ENCODE data around the gene OXER1.

Gene OXER1

DNA sequence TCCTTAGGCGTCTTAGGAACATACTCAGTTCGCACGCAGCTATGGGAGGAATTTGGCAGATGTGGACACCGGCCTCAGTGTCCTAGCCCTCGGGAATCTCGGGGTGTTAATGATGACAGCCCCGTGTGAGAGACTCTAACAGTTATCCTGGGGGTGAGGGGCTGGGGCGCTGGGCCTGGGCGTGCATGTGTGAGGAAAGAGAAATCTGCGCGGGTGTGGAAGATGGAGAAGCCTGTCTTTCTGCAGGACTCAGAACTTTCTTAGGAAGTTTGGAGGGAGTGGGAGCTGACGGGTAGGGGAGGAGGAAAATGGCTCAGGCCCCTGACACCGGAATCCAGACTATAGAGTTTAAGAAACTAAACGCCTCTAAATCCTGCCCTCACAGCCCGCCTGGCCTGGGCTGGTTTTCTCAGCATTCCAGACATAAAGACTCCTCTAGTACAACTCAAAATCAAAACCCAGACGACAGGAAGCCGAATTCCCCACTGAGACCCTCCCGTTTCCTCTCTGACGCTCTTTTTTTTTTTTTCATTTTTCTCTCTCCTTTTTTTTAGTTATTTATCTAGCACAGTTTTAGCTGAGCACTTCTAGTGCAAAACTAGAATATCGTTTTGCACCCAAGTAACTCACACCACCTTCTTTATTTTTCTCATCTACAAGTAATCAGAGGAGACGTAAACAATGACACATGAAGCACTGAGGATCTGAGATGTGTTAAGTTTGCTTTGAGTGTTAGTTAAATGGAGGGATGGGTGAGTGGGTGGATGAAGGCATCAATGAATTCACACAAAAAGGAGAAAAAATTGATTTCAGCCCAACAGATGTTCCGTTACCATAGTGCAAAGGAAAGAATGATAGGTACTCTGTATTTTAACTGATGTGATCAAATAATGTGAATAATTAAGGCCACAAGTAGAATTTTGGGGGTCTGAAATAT is 29.7 kb upstream of the OXER1 start:
- DNase-seq = no peak

DNA sequence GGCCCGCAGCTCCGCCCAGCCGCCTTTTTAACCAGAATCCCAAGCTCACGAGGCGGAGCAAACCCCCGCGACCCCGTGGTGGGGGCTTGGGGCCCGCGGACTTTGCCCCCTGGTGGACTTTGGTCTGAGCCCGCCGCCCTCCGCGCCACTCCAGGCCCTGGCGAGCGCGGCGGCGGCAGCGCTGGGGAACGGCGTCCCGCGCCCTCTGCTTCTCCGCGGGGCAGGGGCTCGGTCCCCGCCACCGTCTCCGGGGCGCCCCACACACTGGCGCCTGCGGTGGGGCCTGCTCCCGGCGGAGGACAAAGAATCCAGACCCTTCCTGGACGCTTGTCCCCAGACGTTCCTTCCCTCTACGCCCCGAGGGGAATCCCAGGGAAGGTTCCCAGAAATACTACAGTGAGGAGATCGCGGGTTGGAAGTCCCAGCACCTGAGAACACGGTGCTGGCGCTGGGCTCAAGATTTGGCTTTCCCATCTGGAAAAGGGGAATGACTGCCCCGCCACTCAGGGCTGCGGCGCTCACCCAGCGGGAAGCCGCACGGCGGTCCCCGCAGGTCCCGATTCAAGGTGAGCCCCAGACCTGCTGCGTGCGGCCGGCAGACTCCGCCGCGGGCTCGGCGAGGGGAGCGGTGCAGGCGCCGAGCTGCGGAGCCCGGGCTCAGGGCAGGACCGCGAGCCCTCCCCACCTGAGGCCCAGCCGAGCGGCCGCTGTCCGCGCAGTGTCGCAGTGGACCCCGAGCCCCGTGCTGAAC is 28.8 kb upstream of the OXER1 start, which contains the start of gene HAAO:
Gene HAAO (minus strand): TSS at position 1 of the 751 bp plus-strand sequence. CDS start 47 bp downstream, outside the sequence.
- peak; percentile 34 for DNase-seq

DNA sequence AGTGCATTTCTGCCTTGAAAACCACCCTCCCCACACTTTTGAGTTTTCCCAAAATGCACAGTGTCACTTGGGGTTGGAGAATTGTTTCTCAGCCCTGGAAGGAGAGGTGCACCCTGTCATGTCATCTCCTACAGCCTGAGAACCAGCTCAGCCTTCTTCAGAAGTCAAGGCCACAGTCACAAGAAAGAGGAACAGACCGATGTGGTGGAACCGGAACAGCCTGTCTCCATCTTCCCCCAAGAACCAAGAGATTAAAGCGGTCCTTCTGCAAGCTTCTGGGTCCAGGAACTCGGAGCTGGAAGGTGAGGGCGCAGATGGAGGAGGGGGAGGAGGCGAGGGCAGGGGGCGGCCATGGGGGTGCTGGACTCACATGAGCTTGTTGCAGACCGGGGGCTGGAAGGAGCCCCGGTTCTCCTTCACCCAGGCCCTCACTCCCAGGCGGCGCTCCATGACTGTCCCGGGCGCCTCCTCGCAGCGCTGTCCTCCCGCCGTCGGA is 28.2 kb upstream of the OXER1 start:
- no peak for DNase-seq

DNA sequence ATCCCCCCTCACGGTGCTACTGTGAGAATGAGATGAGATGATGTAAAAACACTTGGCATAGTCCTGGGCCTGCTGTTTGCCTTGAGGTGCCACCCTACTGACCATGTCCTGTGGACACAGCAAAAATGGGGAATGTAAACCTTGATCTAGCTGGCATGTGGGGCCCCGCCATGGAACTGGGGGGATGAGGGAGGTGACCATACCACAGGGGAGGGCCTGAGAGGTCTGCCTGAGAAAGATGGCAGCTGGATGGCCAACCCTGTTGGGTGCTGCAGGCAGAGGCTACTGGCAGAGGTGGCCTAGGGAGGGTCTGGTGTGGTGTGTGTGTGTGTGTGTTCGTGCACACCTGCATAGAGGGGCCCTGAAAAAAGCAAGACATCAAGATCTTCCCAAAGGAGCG is 27.7 kb upstream of the OXER1 start:
- DNase-seq = no peak

DNA sequence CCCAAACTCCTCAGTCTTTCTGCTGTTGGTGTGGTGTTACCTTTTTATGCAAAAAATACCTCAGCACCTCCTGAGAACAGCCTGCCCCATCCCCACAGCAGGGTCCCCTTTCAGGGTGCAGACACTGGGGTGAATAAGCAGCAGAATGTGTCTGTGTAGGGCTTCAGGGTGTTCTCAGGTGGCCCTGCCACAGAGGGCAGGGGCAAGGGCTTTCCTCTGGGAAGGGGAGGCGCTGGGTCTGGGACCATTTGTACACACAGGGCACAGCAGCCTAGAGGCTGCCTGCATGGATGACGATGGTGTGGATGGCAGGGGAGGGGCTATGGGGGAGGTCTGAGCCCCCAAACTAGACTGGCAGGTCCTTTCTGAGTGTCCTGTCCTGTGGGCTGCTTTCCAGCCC is 25.8 kb upstream of the OXER1 start:
- no peak for DNase-seq

DNA sequence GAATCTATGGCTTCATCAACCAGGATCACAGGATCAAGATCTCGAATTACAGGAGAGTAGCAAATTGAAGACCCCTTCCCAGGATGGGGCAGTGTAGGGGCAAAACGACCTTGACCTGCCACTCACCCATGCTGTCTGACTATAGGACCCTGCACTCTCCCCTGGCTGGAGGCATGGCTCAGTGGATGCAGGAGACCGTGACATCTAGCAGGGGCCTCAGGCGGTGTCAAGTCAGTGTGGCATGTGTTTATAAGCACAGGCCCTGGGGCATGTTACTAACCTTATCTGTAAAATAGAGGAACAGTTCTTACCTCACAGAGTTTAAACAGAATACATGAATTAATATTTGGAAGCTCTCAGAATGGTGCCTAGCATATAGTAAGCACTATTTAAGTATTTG is 24.9 kb upstream of the OXER1 start:
- DNase-seq = peak; percentile 17

DNA sequence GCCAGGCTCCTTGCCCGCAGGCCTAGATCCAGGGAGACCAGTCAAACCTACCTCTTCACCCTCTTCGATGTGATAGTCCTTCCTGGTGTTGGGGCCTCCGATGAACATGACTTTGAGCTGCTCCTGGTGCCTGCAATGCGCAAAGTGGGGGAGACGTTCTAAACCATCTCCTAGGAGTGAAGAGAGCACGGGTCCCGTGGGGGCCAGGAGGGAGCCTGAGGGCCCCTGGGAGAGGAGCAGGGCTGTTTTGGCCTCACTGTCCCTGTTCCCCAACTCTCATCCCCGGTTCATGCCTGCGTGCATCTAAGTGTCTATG is 24.5 kb upstream of the OXER1 start:
- peak; percentile 13 for DNase-seq

DNA sequence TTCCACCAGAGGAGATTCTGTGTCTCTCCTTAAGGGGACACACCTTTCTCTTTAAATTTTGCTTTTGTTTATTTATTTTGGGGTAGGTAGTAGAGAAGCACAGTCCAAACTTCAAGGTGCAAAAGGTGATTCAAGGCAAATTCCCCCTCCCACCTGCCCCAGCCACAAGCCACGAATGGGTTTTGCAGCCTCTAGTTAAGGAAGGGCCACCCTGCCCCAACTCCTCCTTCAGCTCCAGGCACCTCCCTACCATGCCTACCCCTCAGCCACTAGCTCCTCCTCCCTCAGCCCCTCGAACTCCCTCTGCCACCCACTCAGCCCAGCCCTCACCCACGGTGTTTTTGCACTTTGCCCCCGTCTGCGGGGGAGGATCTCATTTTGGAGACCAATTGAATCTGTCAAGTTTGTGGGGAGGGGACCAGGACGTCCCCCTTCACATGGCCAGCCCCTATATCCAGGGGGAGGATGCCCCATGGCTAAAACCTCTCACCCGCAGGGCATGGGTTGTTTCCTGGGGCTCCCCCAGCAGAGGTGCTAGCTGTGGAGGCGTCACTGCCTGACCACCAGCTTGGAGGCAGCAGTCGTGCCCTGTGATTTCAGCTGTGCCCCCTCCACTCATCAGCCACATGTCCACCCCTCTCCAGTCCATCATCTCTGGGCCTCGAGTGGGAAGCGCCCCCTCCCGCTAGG is 24.0 kb upstream of the OXER1 start:
- DNase-seq = peak; percentile 27

DNA sequence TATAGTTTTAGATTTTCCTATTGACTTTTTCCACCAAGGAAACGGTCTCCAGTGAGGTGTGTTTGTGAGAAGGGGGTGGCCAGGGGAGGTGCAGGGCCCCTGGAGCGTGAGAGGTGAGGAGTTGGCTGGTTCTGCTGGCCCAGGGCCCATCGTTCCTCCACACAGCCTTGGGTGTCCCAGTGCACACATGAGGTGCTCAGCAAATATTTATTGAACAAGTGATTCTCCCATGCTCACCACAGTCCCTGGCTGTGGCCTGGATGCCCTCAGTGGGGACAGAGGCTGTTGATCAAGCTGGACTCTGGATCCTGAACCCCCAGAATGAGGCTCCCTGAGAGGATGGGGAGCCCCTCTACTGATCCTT is 23.5 kb upstream of the OXER1 start:
- peak; percentile 19 for DNase-seq

DNA sequence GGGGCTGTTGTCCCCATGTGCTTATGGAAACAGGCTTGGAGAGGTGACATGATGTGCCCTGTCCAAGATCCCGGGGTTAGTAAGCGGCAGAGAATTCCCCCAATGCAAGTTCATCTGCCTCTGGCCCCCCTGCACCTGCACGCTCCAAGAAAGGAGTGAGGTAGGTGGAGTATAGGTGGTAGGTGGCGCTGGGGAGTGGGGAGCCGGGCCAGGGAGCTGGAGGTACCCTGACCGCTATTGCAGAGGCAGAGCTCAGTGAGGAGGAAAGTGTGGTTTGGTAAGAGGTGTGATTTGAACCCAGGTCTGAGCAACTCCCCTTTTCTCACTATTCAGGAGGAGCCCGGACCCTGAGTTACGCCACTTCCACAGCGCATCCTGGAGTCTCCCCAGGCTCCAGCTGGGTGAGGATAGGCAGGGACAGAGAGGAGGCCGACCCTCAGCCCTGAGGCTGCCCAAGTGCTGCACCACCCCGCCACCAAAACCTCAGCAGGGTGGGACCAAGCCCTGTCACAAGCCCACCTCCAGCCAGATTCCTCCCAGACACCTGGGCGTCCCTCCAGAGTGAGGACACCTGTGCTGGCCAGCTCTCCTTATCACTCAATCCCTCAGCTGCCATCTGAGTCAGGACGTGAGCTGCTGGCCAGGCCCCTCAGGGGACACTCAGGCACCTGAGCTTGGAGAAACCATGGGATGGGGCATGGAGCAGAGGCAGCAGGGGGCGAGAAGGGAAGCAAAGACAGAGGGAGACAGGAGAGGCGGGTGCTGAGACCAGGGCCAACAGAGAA is 22.8 kb upstream of the OXER1 start:
- peak; percentile 16 for DNase-seq

DNA sequence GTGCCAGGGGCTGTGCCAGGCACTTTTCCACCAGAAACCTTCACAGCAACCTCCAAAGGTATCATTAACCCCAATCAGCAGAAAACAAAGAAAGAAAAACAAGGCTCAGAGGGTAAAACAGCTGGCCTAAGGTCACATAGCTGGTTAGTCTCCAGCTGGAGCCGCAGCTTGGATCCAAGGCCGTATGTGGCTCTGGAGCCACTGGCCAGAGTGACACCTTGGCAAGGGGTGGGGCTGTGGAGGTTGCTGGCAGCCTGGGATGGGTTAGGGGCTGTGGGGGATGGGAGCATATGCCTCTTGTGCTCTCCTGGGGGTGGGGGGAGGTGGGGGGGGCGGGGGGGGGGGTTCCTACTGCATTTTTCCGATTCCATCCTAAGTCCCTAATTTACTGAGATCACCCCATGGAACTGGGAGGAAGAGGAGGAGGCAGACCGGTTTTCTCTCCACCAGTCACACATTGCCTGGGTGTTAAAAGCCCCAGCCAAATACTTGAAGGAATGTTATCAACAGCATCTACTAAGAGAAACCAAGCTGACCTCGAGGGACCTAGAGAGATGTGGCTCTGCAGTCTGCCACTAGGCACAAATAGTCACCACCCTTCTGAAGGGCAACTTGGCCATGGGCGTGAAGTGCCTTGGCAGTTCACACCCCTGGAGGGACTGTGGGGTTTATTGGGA is 20.4 kb upstream of the OXER1 start:
- DNase-seq = peak; percentile 13

DNA sequence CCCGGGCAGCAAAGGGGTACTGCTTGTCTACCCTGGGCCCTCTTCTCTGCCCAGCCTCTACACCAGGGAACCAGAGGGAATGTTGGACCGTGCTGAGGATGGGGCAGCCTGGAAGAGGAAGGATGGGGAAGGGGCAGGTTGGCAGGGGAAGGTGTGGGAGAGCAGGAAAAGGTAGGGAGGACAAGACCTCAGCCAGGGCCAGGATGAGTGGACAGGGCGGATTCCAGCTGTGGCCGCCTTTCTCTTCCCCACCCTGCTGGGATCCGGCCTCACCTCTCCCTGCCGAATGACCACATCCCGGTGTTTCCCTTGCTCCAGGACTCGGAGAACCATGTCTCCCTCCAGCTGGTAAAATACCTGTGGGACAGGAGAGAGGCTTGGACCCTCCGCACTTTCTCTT is 19.6 kb upstream of the OXER1 start:
- no peak for DNase-seq

DNA sequence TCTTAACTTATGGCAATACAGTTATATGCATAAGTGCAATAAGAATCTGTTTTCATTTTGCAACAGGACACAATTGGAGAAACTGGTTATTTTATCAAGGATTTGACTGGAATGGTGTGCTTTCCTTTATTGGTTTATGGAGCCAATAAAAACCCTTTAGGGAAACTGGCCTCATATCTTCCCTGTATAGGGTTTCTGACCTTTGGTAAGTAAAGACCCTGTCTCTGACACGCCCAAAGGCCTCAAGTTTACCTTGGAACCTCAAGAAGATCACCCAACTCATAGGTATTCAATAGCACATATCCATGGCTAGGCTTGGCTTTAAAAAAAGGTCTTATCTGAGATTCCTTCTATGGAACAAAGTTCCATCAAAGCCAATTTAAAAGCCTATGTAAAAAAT is 17.2 kb upstream of the OXER1 start:
- no peak for DNase-seq

DNA sequence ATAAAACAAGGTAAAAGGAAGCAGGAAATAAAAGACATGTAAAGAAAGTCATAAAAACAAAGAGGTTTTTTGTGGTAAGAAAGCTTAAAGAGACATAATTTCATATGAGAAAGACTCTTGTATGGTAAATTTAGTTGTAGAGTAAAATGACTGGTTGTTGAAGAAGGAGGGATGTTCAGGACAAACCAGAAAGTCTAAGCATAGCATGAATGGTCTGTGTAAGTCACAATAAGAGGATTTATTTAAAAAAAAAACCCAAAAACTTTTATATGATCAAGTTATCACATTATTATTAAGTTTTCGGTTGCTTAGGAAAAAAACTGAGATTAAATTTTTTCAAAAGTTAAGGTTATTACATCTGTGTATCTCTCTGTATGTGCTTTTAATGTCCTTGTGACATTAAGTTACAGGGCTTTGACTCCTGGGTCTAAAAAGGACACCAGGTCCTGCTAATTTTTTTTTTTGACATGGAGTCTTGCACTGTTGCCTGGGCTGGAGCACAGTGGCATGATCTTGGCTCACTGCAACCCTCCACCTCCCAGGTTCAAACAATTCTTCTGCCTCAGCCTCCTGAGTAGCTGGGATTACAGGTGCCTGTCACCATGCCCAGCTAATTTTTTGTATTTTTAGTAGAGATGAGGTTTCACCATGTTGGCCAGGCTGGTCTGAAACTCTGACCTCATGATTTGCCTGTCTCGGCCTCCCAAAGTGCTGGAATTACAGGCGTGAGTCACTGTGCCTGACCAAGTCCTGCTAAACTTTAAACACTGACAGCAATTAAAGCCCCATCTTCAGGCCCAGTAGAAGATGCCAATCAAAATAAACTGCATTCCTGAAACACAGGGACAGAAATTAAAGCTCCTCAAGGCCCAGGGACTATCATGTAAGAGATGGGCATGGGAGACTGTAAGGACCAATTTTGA is 14.2 kb upstream of the OXER1 start:
- no peak for DNase-seq

DNA sequence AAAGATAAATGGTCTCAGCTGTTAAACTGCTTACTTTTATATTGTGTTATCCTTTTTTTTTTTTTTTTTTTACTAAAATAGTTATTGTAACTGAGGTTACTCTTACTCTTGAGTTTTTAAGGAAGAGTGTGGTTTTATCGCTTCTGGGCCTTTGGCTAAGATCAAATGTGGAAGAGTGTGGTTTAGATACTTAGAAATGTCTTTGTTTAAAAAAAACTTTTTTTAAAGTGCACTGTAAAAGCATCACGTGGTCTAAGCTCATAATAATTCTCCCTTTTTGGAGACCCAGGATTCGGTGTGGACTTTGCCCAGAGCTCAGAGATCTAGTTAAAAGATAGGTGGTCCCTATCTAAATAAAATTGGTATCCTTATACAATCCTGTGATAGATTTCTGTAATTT is 11.9 kb upstream of the OXER1 start:
- no peak for DNase-seq

DNA sequence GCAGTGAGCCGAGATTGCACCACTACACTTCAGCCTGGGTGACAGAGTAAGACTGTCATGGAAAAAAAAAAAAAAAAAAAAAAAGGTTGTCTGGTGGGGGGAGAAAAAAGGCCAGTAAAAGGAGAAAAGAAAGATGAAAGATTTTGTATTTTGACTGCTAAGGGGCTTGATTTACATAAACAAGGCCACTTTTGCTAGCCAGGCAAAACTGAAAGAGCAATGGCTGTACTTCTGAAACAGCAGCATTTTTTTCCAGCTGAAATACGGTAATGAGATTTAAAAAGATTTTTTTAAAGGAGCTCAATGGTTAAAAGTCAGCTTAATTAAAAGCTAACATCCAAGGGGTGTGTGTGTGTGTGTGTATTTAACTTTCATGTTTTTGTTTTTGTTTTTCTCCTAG is 11.3 kb upstream of the OXER1 start:
- DNase-seq = no peak

DNA sequence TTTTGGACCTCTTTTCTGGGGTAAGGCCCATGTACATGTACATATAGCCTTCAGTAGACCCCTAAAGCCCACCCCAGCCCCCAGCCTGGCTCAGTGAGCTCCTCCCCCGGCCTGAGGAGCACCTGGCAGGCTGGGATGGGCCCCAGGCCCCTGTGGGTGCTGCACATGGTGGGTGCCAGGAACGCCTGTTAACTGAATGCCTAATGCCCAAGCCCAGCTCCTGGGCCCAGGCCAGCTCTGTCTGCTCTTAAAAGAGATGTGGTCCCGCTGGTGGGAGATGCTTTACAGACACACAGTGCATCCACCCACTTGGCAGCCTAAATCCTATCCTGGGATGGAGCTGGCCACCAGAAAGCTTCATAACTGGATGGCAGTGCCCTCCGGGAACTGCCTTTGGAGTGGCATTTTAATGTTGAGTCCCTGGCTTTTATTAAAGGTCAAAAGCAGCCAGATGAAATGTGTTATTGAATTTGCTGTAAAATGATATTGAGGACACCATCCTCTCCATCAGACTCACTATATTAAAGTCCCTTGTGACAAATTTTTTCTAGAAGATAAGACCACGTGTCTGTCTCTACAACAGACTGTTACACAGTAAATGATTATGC is 7.7 kb upstream of the OXER1 start:
- DNase-seq = no peak

DNA sequence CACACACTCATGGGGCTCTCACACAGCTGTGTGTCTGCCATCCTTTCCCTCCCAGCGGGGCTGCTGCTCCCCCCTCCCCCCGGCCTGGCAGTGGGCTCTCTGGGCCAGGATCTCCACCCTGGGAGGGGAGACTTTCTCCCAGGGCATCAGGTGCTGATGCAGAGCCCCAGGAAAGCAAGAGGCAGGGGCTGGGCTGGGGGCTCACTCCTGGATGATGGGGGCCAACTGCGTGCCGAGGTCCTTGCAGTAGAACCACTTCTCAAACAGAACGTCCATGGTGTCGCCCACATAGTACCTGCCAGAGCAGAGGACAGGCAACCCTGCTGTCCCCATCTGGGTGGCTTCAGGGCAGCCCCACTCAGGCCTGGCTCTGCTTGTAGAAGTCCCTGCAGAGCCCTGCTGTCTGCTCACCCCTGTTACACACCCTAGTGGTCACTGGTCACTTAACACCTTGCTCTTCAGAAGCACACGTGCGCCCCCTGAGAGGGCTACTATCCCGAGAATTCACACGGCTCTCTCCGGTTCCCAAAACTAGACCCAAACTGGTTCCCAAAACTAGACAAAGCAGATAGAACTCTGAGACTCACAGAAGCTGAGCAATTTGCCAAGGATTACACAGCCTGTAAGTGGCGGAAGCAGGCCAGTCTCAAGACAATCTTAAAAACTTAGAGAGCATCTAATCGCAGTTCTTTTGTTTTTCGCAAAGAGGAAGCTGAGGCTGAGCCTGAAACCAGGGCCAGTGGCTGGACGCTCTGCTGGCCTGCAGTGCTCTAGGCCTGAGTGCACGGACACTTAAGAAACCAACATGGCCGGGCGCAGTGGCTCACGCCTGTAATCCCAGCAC is 6.6 kb upstream of the OXER1 start:
- DNase-seq = peak; percentile 25

DNA sequence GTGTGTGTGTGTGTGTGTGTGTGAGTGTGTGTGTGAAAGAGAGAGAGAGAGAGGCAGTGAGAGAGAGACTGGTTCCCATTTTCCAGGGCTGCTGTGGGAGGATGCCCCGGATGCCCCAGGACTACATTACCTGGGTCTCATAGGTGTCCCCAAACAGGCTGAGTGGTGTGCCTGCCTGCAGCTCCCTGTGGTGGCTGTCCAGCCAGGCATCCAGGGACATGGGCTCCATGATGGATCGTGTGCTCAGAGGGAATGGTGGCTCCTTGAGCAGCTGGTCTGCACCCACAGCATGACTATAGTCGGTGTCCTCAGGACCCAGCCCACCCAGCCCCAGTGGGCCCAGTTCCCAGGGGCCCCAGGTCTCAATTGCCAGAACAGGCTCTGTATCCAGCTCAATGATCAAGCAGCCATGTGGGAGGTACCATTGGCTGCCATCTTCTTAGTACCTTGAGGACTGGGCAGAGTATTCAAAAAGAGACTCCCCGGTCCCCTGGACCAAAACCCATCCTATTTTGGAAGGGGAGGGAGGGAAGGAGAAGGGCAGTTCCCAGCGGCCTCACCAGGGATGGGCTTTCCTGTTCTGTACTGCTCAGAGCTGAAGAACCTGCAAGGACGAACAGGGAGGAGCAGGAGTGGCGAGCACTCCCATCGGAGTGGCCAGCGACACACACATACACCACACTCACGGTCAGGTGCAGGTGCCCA is 5.8 kb upstream of the OXER1 start:
- DNase-seq = no peak
